GM12891 (cell line): ENCODE data around the gene KIF16B.

Source experiments
- PAX5 ChIP-seq: IDR thresholded peaks from 2 replicates; pipeline ENCODE4 v1.6.1; 2011; ENCODE audit warnings: low read length, moderate library complexity, mild to moderate bottlenecking; ENCODE audit not compliant: insufficient read depth, severe bottlenecking
- POLR2A ChIP-seq: IDR thresholded peaks from 2 replicates; pipeline ENCODE4 v1.6.1; 2011; ENCODE audit warnings: low read depth, low read length, control low read depth
- POLR2AphosphoS5 ChIP-seq: IDR thresholded peaks from 2 replicates; pipeline ENCODE4 v1.6.1; 2011; ENCODE audit warnings: low read depth, low read length, control low read depth
- SPI1 ChIP-seq: IDR thresholded peaks from 2 replicates; pipeline ENCODE4 v1.6.1; 2011; ENCODE audit warnings: low read depth, low read length, control low read depth
- TAF1 ChIP-seq: IDR thresholded peaks from 2 replicates; pipeline ENCODE4 v1.6.1; 2011; ENCODE audit warnings: low read depth, low read length, control low read depth

- TF ChIP-seq POLR2AphosphoS5 (no peak), POLR2A (no peak), TAF1 (no peak), SPI1 (no peak), PAX5 (no peak)
Observed at GRCh38 chr20:16560216-16560615, 13.0 kb downstream of the KIF16B start.
